Loucy (cell line): ENCODE data around the gene TMEM132C.

ENCODE experiments used
- H2AFZ ChIP-seq: fragments of 200-600 bp; sonication (generic); 2 replicates; pipeline ENCODE4 v1.6.0; 2016; ENCODE audit warnings: antibody characterized with exemption, mild to moderate bottlenecking, low read length, moderate library complexity
- H3F3A ChIP-seq: fragments of 200-600 bp; 2 replicates; pipeline ENCODE4 v1.6.0; 2016; ENCODE audit warnings: antibody characterized with exemption, low read depth, mild to moderate bottlenecking
- H3K27me3 ChIP-seq: fragments of 200-600 bp; sonication (generic); 2 replicates; pipeline ENCODE4 v1.6.1; 2014; ENCODE audit warnings: low read length, mild to moderate bottlenecking; ENCODE audit not compliant: insufficient read depth, poor library complexity, severe bottlenecking
- H3K36me3 ChIP-seq: fragments of 200-600 bp; sonication (generic); 2 replicates; pipeline ENCODE4 v1.6.1; 2016; ENCODE audit warnings: low read length; ENCODE audit not compliant: insufficient read depth
- H3K4me1 ChIP-seq: fragments of 200-600 bp; sonication (generic); 2 replicates; pipeline ENCODE4 v1.5.1; 2014; ENCODE audit warnings: low read length, mild to moderate bottlenecking; ENCODE audit not compliant: insufficient read depth, poor library complexity, severe bottlenecking
- H3K4me2 ChIP-seq: fragments of 200-600 bp; sonication (generic); 2 replicates; pipeline ENCODE4 v1.6.0; 2014; ENCODE audit warnings: antibody characterized with exemption, low read length, low read depth, mild to moderate bottlenecking; ENCODE audit not compliant: poor library complexity, severe bottlenecking
- H3K4me3 ChIP-seq: fragments of 200-600 bp; sonication (generic); 2 replicates; pipeline ENCODE4 v1.5.1; 2014; ENCODE audit warnings: low read length, mild to moderate bottlenecking, mixed read lengths; ENCODE audit not compliant: poor library complexity, severe bottlenecking
- H3K79me2 ChIP-seq: fragments of 200-600 bp; sonication (generic); 2 replicates; pipeline ENCODE4 v1.6.1; 2014; ENCODE audit warnings: low read length; ENCODE audit not compliant: insufficient read depth
- H3K9ac ChIP-seq: fragments of 200-600 bp; sonication (generic); 2 replicates; pipeline ENCODE4 v1.6.0; 2014; ENCODE audit warnings: mild to moderate bottlenecking, low read depth, low read length, moderate library complexity; ENCODE audit not compliant: poor library complexity, severe bottlenecking
- H3K9me2 ChIP-seq: fragments of 200-600 bp; sonication (generic); replicated peaks from 2 replicates; pipeline ENCODE4 v1.6.1; 2016; ENCODE audit warnings: low read depth, low read length, mixed read lengths
- H3K9me3 ChIP-seq: fragments of 200-600 bp; sonication (generic); 2 replicates; pipeline ENCODE4 v1.6.1; 2014; ENCODE audit warnings: mild to moderate bottlenecking, antibody characterized with exemption, low read length, low read depth; ENCODE audit not compliant: insufficient read depth
- H4K20me1 ChIP-seq: fragments of 200-600 bp; sonication (generic); 2 replicates; pipeline ENCODE4 v1.6.0; 2014; ENCODE audit warnings: antibody characterized with exemption, low read length, mild to moderate bottlenecking; ENCODE audit not compliant: insufficient read depth, poor library complexity, severe bottlenecking
- EZH2phosphoT487 ChIP-seq: fragments of 200-600 bp; IDR thresholded peaks from 2 replicates; pipeline ENCODE4 v1.6.1; 2018; ENCODE audit warnings: antibody characterized with exemption, mild to moderate bottlenecking, moderate library complexity, borderline replicate concordance
- TF ChIP-seq, protein P1 (sequence below): fragments of 200-600 bp; sonication (generic); conservative IDR thresholded peaks from 2 replicates; pipeline ENCODE4 v1.5.1; 2014; ENCODE audit warnings: mild to moderate bottlenecking, antibody characterized with exemption, low read length

TMEM132C gene

DNA sequence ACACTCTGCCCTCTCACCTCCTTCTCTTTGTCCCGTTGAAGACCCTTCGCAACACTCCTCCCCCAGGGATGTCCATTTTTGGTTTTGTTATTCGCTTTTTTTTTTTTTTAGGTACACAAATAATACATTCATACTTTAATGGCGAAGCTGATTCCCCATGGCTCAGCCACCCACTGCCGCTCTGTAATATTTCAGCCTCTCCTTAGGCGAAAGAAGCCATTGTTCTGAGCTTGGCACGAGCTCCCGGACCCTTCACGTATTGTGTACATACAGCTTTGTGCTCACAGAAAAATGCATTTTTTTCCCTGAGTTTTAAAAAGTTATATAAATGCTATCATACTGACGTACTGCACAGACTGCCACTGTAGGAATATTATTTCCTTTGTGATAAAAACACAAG is 115.0 kb downstream of the TMEM132C start:
- no peaks in the 10 kb centered on the region for H3F3A ChIP-seq

DNA sequence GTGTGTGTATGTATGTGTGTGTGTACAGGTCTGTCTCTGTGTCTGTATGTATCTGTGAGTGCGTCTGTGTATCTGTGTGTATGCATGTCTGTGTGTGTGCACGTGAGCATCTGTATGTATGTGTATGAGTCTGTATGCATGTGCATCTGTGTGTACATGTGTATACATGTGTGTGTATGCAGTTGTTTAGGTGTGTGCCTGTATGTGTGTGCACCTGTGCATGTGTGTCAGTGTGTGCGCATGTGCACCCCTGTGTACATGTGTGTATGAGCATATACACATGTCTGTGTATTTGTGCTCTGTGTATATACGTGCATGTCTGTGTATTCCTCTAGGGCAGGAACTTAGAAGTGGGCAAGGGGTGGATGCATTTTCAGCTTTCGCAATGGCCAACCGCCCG is 116.0 kb downstream of the TMEM132C start:
- no peak overlapping the region for H3K9ac ChIP-seq
- H3K79me2 ChIP-seq = no peaks in the 10 kb centered on the region
- H3K4me3 ChIP-seq = no peak overlapping the region
- TF ChIP-seq EZH2phosphoT487 = no peak
- TF ChIP-seq, protein P1, sequence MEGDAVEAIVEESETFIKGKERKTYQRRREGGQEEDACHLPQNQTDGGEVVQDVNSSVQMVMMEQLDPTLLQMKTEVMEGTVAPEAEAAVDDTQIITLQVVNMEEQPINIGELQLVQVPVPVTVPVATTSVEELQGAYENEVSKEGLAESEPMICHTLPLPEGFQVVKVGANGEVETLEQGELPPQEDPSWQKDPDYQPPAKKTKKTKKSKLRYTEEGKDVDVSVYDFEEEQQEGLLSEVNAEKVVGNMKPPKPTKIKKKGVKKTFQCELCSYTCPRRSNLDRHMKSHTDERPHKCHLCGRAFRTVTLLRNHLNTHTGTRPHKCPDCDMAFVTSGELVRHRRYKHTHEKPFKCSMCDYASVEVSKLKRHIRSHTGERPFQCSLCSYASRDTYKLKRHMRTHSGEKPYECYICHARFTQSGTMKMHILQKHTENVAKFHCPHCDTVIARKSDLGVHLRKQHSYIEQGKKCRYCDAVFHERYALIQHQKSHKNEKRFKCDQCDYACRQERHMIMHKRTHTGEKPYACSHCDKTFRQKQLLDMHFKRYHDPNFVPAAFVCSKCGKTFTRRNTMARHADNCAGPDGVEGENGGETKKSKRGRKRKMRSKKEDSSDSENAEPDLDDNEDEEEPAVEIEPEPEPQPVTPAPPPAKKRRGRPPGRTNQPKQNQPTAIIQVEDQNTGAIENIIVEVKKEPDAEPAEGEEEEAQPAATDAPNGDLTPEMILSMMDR = no peak
- no peaks in the 10 kb centered on the region for H3K27me3 ChIP-seq
- H4K20me1 ChIP-seq = no peaks in the 10 kb centered on the region
- no peaks in the 10 kb centered on the region for H3K9me2 ChIP-seq
- peaks cover 4% of the 10 kb centered on the region; the same call in 1 of the 2 replicates for H3K9me3 ChIP-seq
- no peaks in the 10 kb centered on the region for H3F3A ChIP-seq
- H3K4me1 ChIP-seq = no peaks in the 10 kb centered on the region
- H3K36me3 ChIP-seq = no peaks in the 10 kb centered on the region
- no peak overlapping the region for H2AFZ ChIP-seq
- H3K4me2 ChIP-seq = no peak overlapping the region

More for the DNA sequence above, 115.0 kb downstream of the TMEM132C start:
- peaks cover 4% of the 10 kb centered on the region; the same call in 1 of the 2 replicates for H3K9me3 ChIP-seq
- no peak overlapping the region for H3K4me3 ChIP-seq
- H4K20me1 ChIP-seq = no peaks in the 10 kb centered on the region
- no peak overlapping the region for H3K9ac ChIP-seq
- H3K4me1 ChIP-seq = no peaks in the 10 kb centered on the region
- no peaks in the 10 kb centered on the region for H3K27me3 ChIP-seq
- no peak overlapping the region for H2AFZ ChIP-seq
- no peaks in the 10 kb centered on the region for H3K79me2 ChIP-seq
- no peak overlapping the region for H3K4me2 ChIP-seq
- H3K9me2 ChIP-seq = no peaks in the 10 kb centered on the region
- TF ChIP-seq, protein P1 = no peak
- TF ChIP-seq EZH2phosphoT487 = no peak
- no peaks in the 10 kb centered on the region for H3K36me3 ChIP-seq

DNA sequence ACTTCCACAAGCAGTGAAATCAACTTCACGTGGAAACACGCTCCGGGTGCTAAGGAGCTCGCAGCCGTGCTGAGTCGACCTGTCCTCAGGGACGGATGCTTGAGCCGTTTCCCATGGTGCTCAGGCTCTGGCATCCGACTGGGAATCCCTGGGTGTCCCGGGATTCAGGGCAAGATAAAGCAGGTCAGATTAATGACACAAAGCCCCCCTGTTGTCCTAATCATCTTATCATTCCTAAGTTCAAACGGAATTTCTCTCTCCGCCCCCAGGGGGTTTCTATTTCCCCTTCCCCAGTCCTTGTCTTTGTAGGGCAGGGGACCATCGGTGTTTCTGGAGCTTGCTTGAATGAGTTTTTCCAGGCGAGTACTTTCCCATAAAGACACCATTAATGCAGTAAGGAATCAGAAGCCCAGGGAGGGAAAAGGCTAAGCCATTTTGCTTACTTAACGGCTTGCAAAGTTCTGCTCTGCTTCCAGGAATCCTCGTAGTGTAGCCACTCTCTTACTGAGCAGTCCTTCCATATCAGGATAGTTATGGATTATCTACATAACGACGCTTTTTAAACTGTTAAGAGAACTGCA is 116.5 kb downstream of the TMEM132C start:
- Histone ChIP-seq H3K36me3 (no peaks in the 10 kb centered on the region), H3K9me2 (no peaks in the 10 kb centered on the region), H3F3A (no peaks in the 10 kb centered on the region), H3K9ac (no peak overlapping the region), H2AFZ (no peak overlapping the region), H3K9me3 (peaks cover 4% of the 10 kb centered on the region; the same call in 1 of the 2 replicates), H3K4me2 (no peak overlapping the region), H3K27me3 (no peaks in the 10 kb centered on the region), H3K79me2 (no peaks in the 10 kb centered on the region), H4K20me1 (no peaks in the 10 kb centered on the region), H3K4me3 (no peak overlapping the region), H3K4me1 (no peaks in the 10 kb centered on the region)
- TF ChIP-seq EZH2phosphoT487 = no peak
- TF ChIP-seq, protein P1 = no peak
